ENCODE data around the gene COG5.

DNA sequence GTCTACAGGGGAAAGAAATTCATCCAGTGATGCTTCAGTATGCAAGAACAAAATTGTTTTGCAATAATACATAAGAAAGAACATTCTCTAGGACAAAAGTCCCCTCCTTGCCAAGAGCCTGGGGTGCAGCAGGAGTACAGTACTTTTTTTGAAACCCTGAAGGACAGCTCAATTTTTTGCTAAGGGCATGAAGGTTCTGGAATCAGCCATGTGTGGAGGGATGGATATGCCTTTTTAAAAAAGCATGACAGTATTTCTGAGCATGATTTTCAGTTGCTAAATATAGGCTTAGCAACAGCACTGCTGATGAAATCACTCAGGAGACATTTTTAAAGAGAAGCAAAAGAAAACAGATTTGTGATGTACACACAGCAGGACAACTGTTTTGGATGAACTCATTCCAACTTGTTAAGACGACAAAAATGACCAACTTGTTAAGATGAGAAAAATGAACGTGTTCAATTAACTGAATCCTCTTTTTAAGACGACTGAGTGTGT, 355.6 kb downstream of the COG5 start:
- TF ChIP-seq, protein P1, sequence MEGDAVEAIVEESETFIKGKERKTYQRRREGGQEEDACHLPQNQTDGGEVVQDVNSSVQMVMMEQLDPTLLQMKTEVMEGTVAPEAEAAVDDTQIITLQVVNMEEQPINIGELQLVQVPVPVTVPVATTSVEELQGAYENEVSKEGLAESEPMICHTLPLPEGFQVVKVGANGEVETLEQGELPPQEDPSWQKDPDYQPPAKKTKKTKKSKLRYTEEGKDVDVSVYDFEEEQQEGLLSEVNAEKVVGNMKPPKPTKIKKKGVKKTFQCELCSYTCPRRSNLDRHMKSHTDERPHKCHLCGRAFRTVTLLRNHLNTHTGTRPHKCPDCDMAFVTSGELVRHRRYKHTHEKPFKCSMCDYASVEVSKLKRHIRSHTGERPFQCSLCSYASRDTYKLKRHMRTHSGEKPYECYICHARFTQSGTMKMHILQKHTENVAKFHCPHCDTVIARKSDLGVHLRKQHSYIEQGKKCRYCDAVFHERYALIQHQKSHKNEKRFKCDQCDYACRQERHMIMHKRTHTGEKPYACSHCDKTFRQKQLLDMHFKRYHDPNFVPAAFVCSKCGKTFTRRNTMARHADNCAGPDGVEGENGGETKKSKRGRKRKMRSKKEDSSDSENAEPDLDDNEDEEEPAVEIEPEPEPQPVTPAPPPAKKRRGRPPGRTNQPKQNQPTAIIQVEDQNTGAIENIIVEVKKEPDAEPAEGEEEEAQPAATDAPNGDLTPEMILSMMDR (IDR thresholded peaks at IDR 0.05), result no peak
- TF ChIP-seq POLR2A (IDR thresholded peaks at IDR 0.05), result no peak

All from adrenal gland (tissue), 5 donors.